ENCODE results near the gene PSMD13. TPM values are rescaled to one million over a fixed set of nuclear protein-coding genes. Genes with fewer than 3 reads are reported as not detected.
A peak's percentile ranks its signal among the peaks of the same experiment; 100 is the strongest.

PSMD13 gene
- total RNA-seq, 4 donors from 2014 or later: 69.6 to 124 (median 78.2) TPM

DNA sequence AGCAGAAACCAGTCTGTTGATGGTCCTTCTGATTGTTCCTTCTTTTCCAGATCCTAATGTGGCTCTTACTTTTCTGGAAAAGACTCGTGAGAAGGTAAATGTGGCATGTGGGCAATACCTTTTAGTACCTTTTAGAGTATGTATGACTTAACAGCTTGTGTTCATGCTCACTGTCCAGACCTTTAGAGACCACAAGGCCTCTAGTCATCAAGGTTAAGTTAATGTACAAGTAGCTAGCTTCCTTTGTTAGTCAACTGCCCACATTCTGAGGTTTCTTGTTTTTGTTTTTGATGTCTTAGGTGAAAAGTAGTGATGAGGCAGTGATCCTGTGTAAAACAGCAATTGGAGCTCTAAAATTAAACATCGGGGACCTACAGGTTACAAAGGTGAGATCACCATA, 7.6 kb downstream of the PSMD13 start:
- DNase-seq (ENCODE audit: low spot score) (no peak), ATAC-seq (ENCODE audit: low FRiP score) (no peak)
- no peak for TF ChIP-seq CTCF (IDR thresholded peaks at IDR 0.05)

DNA sequence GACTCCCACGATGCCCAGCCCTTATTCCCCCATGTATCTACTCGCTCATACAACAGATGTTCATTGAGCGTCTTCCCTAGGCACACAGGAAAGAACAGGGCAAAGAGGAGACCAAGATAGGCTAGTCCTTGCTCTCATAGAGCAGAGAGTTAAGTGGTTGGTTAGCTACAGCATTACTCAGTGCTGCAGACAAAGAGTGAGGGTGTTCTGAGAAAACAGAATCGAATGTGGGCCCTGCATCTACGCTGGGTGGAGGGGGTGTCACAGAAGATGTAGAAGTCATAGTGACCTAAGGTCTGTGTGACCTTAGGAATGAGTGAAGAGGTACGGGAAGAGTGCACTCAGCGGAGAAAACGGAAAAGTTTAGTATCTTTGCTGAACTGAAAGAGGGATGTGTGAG, 12.3 kb downstream of the PSMD13 start:
- TF ChIP-seq CTCF (IDR thresholded peaks at IDR 0.05): no peak
- ATAC-seq (ENCODE audit: low FRiP score) (no peak), DNase-seq (ENCODE audit: low spot score) (no peak)

GRCh38 chr11:250274-250673, 13.5 kb downstream of the PSMD13 start:
- DNase-seq (ENCODE audit: low spot score) (no peak), ATAC-seq (ENCODE audit: low FRiP score) (no peak)
- no peak for TF ChIP-seq CTCF (IDR thresholded peaks at IDR 0.05)

- ATAC-seq (ENCODE audit: low FRiP score) (no peak), DNase-seq (ENCODE audit: low spot score) (peak; percentile 35)
- TF ChIP-seq CTCF (IDR thresholded peaks at IDR 0.05): no peak
Observed at GRCh38 chr11:250740-251299, 14.0 kb downstream of the PSMD13 start.

GRCh38 chr11:251550-251949, 14.8 kb downstream of the PSMD13 start:
- TF ChIP-seq CTCF (IDR thresholded peaks at IDR 0.05): no peak
- ATAC-seq (ENCODE audit: low FRiP score) (no peak), DNase-seq (ENCODE audit: low spot score) (no peak)

DNA sequence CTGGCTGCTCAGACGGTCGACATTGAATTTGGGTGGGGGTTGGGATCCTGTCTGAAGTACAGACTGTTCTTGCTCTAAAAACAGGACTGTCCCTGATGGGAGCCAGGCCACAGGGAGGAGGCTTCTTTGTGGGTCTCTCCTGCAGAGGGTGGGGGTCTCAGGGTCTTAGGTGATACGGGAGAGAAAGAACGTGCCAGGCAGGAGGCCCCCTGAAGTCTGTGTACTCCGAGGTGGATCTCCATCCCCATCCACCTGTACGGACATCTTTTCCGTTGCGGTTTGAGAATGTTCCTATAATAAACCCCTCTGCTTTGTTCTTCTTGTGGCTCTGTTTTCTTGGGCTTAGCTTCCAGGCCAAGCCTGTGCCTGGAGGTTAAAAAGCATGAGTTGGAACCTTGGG, 15.9 kb downstream of the PSMD13 start:
- no peak for ATAC-seq (ENCODE audit: low FRiP score)
- DNase-seq (ENCODE audit: low spot score): no peak
- no peak for TF ChIP-seq CTCF (IDR thresholded peaks at IDR 0.05)

DNA sequence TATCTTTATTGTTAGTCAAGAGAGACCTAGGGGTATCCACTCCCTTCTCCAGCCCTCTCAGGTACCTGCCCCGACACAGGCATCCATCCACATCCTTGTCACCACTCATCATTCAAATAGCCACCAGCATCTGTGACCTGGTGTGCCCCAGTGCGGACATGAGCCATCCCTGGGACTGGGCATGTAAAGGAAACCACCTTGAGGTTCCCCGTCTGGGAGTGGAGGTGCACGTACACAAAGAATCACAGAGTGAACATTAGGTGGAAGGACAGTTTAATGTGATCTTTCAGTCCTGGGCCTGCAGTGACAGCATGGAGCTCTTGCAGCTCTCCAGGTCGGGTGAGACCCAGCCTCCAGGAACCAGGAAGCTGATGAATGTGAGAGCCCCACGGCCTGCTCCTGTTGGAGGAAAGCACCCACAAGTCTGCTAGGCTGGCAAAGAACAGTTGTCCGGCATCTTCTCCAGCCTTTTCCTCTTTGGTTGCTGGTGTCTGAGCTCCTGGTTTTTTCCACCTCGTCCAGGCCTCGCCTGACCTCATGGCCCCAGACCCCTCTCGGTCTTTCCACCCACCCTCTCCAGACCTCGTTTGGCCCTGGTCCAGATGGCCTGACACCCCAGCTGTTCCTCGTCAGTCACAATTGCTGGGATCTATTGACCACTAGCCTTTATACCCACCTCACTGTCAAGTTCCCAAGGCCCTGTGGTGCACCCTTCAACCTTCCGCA, 16.5 kb downstream of the PSMD13 start:
- no peak for DNase-seq (ENCODE audit: low spot score)
- TF ChIP-seq CTCF (IDR thresholded peaks at IDR 0.05): no peak
- no peak for ATAC-seq (ENCODE audit: low FRiP score)

Data from omental fat pad (tissue), 4 donors.